Neuronal stem cell (in vitro differentiated cells): Measurements from ENCODE around the gene OLFM1.

Source experiments
- DNase-seq: peaks from one replicate; pipeline ENCODE4 v3.0.0-alpha.2; 2013; ENCODE audit warnings: low spot score
- H2AFZ ChIP-seq: one replicate; pipeline ENCODE4 v1.6.1; 2013; ENCODE audit warnings: mild to moderate bottlenecking, low read length, inconsistent platforms
- H2AK5ac ChIP-seq: 2 replicates; pipeline ENCODE4 v1.6.1; 2013; ENCODE audit warnings: low read depth, mild to moderate bottlenecking, inconsistent platforms, low read length, moderate library complexity, mixed read lengths
- H2BK120ac ChIP-seq: 2 replicates; pipeline ENCODE4 v1.6.1; 2013; ENCODE audit warnings: low read depth, mild to moderate bottlenecking, inconsistent platforms, low read length, moderate library complexity, mixed read lengths
- H2BK12ac ChIP-seq: one replicate; pipeline ENCODE4 v1.6.1; 2013; ENCODE audit warnings: low read length, inconsistent platforms
- H2BK15ac ChIP-seq: 2 replicates; pipeline ENCODE4 v1.6.1; 2013; ENCODE audit warnings: mild to moderate bottlenecking, low read length, inconsistent platforms, mixed read lengths
- H2BK5ac ChIP-seq: one replicate; pipeline ENCODE4 v1.6.1; 2013; ENCODE audit warnings: inconsistent platforms, mild to moderate bottlenecking, low read length, moderate library complexity
- H3K14ac ChIP-seq: one replicate; pipeline ENCODE4 v1.6.1; 2013; ENCODE audit warnings: low read length, inconsistent platforms
- H3K18ac ChIP-seq: 2 replicates; pipeline ENCODE4 v1.6.1; 2013; ENCODE audit warnings: low read length, inconsistent platforms
- H3K23ac ChIP-seq: 2 replicates; pipeline ENCODE4 v1.6.1; 2013; ENCODE audit warnings: low read depth, mild to moderate bottlenecking, mixed read lengths, low read length, inconsistent platforms; ENCODE audit not compliant: poor library complexity
- H3K27ac ChIP-seq: replicated peaks from 3 replicates; pipeline ENCODE4 v1.5.1; 2013; ENCODE audit warnings: low read length, inconsistent platforms
- H3K27me3 ChIP-seq, 3 experiments: 2 replicates each; pipeline ENCODE4 v1.6.1; 2013; ENCODE audit warnings: low read length in 3 of 3, mild to moderate bottlenecking in 2 of 3, inconsistent platforms in 1 of 3, low read depth in 1 of 3, mixed read lengths in 1 of 3, moderate library complexity in 1 of 3; ENCODE audit not compliant: control insufficient read depth in 3 of 3, insufficient read depth in 3 of 3
- H3K36me3 ChIP-seq, 2 donors: replicated peaks in 1 of 2; 2 replicates each; pipeline ENCODE4 v1.6.1; 2013; ENCODE audit warnings: low read length in 2 of 2; ENCODE audit not compliant: control insufficient read depth in 2 of 2, insufficient read depth in 2 of 2
- H3K4ac ChIP-seq: 2 replicates; pipeline ENCODE4 v1.6.1; 2013; ENCODE audit warnings: inconsistent platforms, mild to moderate bottlenecking, low read length, moderate library complexity
- H3K4me1 ChIP-seq, 2 donors: 1 replicate in 1 of 2; 2 replicates in 1 of 2; pipeline ENCODE4 v1.6.1; 2013; ENCODE audit warnings: low read length in 2 of 2, low read depth in 1 of 2; ENCODE audit not compliant: control insufficient read depth in 2 of 2, insufficient read depth in 1 of 2
- H3K4me2 ChIP-seq: one replicate; pipeline ENCODE4 v1.6.1; 2013; ENCODE audit warnings: mild to moderate bottlenecking, low read length, inconsistent platforms; ENCODE audit not compliant: insufficient read depth, poor library complexity, severe bottlenecking
- H3K4me3 ChIP-seq, 2 donors: 2 replicates each; pipeline ENCODE4 v1.5.1; 2013; ENCODE audit warnings: low read length in 2 of 2, mild to moderate bottlenecking in 2 of 2, inconsistent platforms in 1 of 2, moderate library complexity in 1 of 2
- H3K79me1 ChIP-seq: one replicate; pipeline ENCODE4 v1.6.1; 2013; ENCODE audit warnings: low read depth, mild to moderate bottlenecking, inconsistent platforms, low read length, moderate library complexity
- H3K9ac ChIP-seq: one replicate; pipeline ENCODE4 v1.6.1; 2013; ENCODE audit warnings: mild to moderate bottlenecking, low read depth, low read length, inconsistent platforms; ENCODE audit not compliant: poor library complexity
- H3K9me3 ChIP-seq, 2 donors: replicated peaks in 1 of 2; 2 replicates each; pipeline versions ENCODE3 to v1.6.1; 2013; ENCODE audit warnings: low read length in 2 of 2, mild to moderate bottlenecking in 2 of 2, inconsistent platforms in 1 of 2, low read depth in 1 of 2, mixed read lengths in 1 of 2, moderate library complexity in 1 of 2; ENCODE audit not compliant: control insufficient read depth in 2 of 2, insufficient read depth in 1 of 2
- H4K8ac ChIP-seq: one replicate; pipeline ENCODE4 v1.6.1; 2013; ENCODE audit warnings: low read depth, mild to moderate bottlenecking, inconsistent platforms, low read length, moderate library complexity
- H4K91ac ChIP-seq: one replicate; pipeline ENCODE4 v1.6.1; 2013; ENCODE audit warnings: low read length, low read depth, mild to moderate bottlenecking, inconsistent platforms; ENCODE audit not compliant: poor library complexity
- WGBS, 2 donors: extraction: QIAGEN DNeasy Blood & Tissue Kit; methylation state at CpG; one replicate each; pipeline ENCODE4 v1.1.7; 2013; ENCODE audit warnings: missing lambda C conversion rate in 2 of 2, mixed read lengths in 1 of 2; ENCODE audit not compliant: insufficient read length in 2 of 2, insufficient replicate concordance in 1 of 2; ENCODE audit errors: extremely low coverage in 2 of 2; 5-methylcytosine and 5-hydroxymethylcytosine counted together

The OLFM1 gene

GRCh38 chr9:135079018-135079417, 8.4 kb upstream of the OLFM1 start:
- H2BK15ac ChIP-seq: no peak overlapping the region
- no peak overlapping the region for H4K91ac ChIP-seq
- H3K4me1 ChIP-seq: peaks cover 6% of the 10 kb centered on the region in 2 donors
- H3K18ac ChIP-seq: no peak overlapping the region
- peaks cover 2% of the 10 kb centered on the region for H3K79me1 ChIP-seq
- H2AK5ac ChIP-seq: no peak overlapping the region
- no peak overlapping the region for H3K23ac ChIP-seq
- H2BK120ac ChIP-seq: no peak overlapping the region
- no peak overlapping the region for H3K4ac ChIP-seq
- no peak overlapping the region for H2BK5ac ChIP-seq
- no peak overlapping the region for H3K14ac ChIP-seq
- H2BK12ac ChIP-seq: no peak overlapping the region
- no peak overlapping the region for H4K8ac ChIP-seq
- no peaks in the 10 kb centered on the region for H3K36me3 ChIP-seq
- H3K4me3 ChIP-seq: no peak overlapping the region
- no CpG with 5 or more reads among the region's 7 CpGs for WGBS, 2 donors
- no peak for DNase-seq
- H3K9ac ChIP-seq: no peak overlapping the region
- H2AFZ ChIP-seq: no peak overlapping the region
- no peak overlapping the region for H3K4me2 ChIP-seq
- H3K9me3 ChIP-seq: no peaks in the 10 kb centered on the region
- peaks cover 0 to 22% (median 14%) of the 10 kb centered on the region in 3 experiments for H3K27me3 ChIP-seq
- no peak overlapping the region for H3K27ac ChIP-seq

GRCh38 chr9:135079676-135080075, 7.8 kb upstream of the OLFM1 start:
- Histone ChIP-seq H3K9ac (no peak overlapping the region), H3K14ac (no peak overlapping the region), H2AK5ac (no peak overlapping the region), H3K9me3 (no peaks in the 10 kb centered on the region), H3K36me3 (no peaks in the 10 kb centered on the region), H2AFZ (no peak overlapping the region), H4K91ac (no peak overlapping the region), H3K4ac (no peak overlapping the region), H3K4me3 (no peak overlapping the region), H2BK5ac (no peak overlapping the region), H3K79me1 (peaks cover 2% of the 10 kb centered on the region), H2BK15ac (no peak overlapping the region), H3K27me3 (peaks cover 0 to 21% (median 14%) of the 10 kb centered on the region in 3 experiments), H3K18ac (no peak overlapping the region), H3K23ac (no peak overlapping the region), H4K8ac (no peak overlapping the region), H2BK12ac (no peak overlapping the region), H2BK120ac (no peak overlapping the region), H3K4me2 (no peak overlapping the region), H3K27ac (no peak overlapping the region), H3K4me1 (peaks cover 6% of the 10 kb centered on the region in 2 donors)
- no peak for DNase-seq
- no CpG with 5 or more reads among the region's 8 CpGs for WGBS, 2 donors

GRCh38 chr9:135080286-135081263, 6.9 kb upstream of the OLFM1 start:
- Histone ChIP-seq H4K8ac (no peak overlapping the region), H3K18ac (no peak overlapping the region), H2BK15ac (no peak overlapping the region), H3K27me3 (peaks cover 0 to 23% (median 15%) of the 10 kb centered on the region in 3 experiments), H2AFZ (no peak overlapping the region), H3K36me3 (no peaks in the 10 kb centered on the region), H3K4ac (no peak overlapping the region), H2BK120ac (no peak overlapping the region), H3K9me3 (no peaks in the 10 kb centered on the region), H3K9ac (no peak overlapping the region), H3K23ac (no peak overlapping the region), H3K4me3 (no peak overlapping the region), H3K14ac (no peak overlapping the region), H3K27ac (no peak overlapping the region), H4K91ac (no peak overlapping the region), H3K79me1 (peaks cover under 1% of the 10 kb centered on the region), H2AK5ac (no peak overlapping the region), H2BK12ac (no peak overlapping the region), H3K4me2 (no peak overlapping the region), H3K4me1 (peaks cover 6% of the 10 kb centered on the region in 2 donors), H2BK5ac (no peak overlapping the region)
- no peak for DNase-seq
- no CpG with 5 or more reads among the region's 26 CpGs for WGBS, 2 donors

- Histone ChIP-seq H2AFZ (no peak overlapping the region), H2BK5ac (no peak overlapping the region), H3K4ac (no peak overlapping the region), H3K18ac (no peak overlapping the region), H3K36me3 (no peaks in the 10 kb centered on the region), H3K9ac (no peak overlapping the region), H3K27ac (no peak overlapping the region), H2AK5ac (no peak overlapping the region), H4K8ac (no peak overlapping the region), H3K4me1 (peaks cover 1 to 7% of the 10 kb centered on the region in 2 donors), H2BK120ac (no peak overlapping the region), H3K14ac (no peak overlapping the region), H2BK15ac (no peak overlapping the region), H3K23ac (no peak overlapping the region), H3K4me3 (no peak overlapping the region), H2BK12ac (no peak overlapping the region), H3K79me1 (no peaks in the 10 kb centered on the region), H3K4me2 (no peak overlapping the region), H4K91ac (no peak overlapping the region), H3K9me3 (no peaks in the 10 kb centered on the region), H3K27me3 (peaks cover 0 to 20% (median 16%) of the 10 kb centered on the region in 3 experiments)
- no peak for DNase-seq
- no CpG with 5 or more reads among the region's 15 CpGs for WGBS, 2 donors
These were observed 6.2 kb upstream of the OLFM1 start for GRCh38 chr9:135081264-135081660.
